HG03064 (cell line): ENCODE data around the gene SLC6A1.

ENCODE experiments used
- ATAC-seq: cut with Tn5 transposase; IDR thresholded peaks from one replicate; pipeline ENCODE4 v1.9.1; 2021; ENCODE audit warnings: low read depth; ENCODE audit not compliant: unreplicated experiment

SLC6A1 gene

GRCh38 chr3:10968401-10968800 lies 24.1 kb upstream of the SLC6A1 start:
- ATAC-seq: no peak

DNA sequence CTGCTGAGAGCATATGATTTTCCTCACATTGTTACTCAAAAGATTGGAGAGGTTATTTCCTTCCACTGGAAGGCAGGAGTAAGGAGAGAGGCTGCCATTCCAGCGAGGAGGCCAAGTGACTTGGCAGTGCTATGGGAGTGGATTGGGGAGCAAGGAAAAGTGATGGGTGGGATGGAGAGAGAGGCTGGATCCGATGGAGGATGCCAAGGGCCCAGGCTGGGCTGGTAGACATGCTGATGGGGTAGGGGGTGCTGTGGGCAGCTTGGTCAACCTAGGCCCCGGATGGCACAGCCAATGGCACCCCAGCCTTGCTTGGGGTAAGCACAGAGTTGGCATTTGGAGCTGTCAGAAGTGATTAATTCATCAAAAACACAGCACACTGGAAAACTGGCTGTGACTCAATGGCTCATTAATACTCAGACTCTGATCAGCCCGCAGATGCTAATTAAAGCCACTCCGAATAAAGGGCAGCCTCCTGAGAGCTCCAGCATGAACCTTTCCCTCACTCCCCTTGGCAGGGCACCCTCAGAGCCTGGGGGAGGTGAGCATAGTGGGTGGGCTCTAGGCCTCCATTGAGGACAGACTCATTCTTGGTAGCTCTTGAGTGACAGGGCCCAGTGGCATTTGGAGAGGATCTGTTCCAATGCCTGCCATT lies 22.1 kb upstream of the SLC6A1 start:
- ATAC-seq: no peak

DNA sequence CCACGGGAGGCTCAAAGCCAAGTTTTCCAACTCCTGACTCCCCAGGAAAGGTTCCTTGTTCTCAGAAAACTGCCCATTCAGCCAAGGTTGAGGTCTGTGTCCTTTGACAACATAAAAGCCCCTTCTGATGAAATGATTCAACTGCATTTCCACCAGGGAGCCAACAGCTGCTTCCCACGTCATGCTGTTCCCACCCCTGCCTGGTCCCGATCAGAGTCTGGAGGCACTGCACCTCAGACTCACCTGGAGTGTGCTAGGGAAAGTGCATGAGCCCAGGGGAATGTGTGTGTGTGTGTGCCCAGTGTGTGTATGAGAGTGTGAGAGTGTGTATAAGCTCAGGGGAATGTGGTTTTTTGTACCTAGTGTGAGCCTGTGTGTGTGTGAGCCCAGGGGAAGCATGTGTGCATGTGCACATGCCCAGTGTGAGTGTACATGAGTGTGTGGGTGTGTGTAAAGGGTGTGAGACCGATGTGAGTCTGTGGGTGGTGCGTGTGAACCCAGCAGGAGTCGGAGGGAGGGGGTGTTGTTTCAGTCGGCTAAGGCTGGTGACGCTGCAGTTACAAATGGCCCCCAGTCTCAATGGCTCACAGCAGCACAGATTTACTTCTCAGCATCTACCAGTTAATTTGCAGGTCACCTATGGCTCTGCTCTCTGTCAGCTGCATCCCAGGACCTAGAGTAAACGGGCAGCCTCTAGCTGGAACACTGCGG lies 20.3 kb upstream of the SLC6A1 start:
- no peak for ATAC-seq

- ATAC-seq: no peak
These were observed 19.4 kb upstream of the SLC6A1 start for GRCh38 chr3:10973046-10973595.

- ATAC-seq: no peak
These were observed 18.4 kb upstream of the SLC6A1 start for GRCh38 chr3:10974131-10974530.

DNA sequence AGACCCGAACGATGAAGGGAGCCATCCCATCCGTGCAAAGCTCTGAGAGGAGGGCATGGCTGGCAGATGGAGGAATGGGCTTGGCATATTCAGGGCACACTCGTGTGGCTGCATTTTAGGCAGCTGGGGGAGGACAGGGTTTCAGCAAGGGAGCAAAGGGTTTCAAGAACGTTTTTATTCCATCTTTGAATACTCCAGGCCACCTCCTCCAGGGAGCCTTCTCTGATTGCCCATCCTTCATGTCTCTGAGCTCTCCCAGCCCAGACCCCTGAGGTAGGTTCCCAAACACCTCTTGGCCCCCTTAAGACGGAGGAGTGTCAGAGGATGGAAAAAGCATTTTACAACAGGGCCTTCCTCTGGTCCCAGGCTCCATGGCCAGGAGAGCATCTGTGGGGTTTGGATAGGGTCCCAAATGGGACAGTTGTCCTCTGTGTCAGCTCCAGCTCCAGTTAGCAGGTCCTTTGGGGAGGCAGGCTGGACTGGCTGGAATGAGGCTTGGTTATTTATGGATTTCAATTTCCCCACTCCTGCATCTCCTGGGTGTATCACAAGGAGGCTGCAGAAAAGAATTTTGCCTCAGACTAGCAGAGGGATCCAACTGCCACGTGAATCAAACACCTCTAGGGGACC lies 17.7 kb upstream of the SLC6A1 start:
- ATAC-seq: no peak

GRCh38 chr3:10975695-10976234 lies 16.8 kb upstream of the SLC6A1 start:
- no peak for ATAC-seq

DNA sequence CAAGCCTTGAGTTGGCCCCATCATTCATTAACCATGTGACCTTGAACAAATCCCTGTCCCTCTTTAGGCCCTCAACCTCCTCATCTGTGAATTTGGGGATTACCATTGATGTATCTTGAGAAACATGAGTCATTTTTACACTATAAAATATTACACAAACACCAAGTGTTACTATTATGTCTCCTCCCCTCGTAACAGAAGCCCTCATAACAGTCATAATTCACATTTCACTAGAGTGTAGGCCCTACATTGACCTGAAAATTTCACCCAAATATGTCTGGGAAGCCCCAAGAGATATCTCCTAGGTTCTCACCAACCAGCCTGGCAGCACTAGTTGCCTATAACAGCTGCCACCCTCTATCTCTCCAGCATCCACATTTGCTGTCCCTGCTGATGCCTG lies 15.8 kb upstream of the SLC6A1 start:
- ATAC-seq: no peak

DNA sequence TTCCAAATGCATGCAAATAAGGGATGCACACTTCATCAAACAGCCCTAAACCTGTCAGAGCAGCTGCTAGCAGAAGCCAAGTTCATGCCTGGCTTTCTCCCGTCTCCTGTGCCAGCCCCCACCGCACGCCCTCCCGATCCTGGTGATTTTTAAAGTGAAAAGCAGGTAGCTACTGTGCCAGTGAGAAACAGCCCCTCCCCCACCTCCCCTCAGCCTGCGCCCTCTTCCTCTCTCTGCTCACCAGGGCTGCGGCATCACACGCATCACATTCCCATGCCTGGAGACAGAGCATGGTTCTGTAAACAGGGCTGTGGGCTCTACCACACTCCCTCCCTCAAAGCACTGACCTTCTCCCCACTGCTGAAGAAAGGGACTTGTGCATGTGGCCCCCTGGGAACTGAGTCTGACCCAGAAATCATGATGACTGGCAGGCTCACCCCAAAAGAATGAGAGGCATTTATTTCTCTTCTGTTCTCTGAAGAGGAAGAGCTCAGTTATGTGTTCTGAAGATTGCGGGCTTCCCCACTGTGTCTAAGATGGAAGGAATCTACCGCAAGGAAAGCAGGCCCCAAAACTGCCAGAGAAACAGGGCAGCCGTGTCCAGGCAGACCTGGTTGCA lies 14.5 kb upstream of the SLC6A1 start:
- no peak for ATAC-seq

DNA sequence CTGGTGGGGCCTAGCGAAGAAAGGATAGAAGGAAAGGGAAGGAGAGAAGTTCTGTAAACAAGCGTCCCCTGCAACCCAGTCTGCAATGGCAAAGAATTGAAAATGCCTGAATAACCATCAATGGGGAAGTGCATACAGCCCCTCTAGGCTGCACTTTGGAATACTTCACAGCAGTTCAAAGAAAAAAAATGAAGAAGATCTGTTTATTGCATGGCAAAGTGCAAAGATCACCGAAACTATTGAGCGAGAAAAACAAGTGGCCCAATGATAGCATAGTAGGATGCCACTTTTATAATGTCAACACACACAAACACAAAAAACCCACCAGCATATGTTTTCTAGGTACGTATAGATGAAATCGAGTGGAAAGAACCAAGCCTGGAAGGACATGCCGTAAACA lies 13.6 kb upstream of the SLC6A1 start:
- ATAC-seq: no peak

- ATAC-seq: no peak
These were observed 12.2 kb upstream of the SLC6A1 start for GRCh38 chr3:10980312-10980711.

GRCh38 chr3:10981031-10981430 lies 11.5 kb upstream of the SLC6A1 start:
- no peak for ATAC-seq

DNA sequence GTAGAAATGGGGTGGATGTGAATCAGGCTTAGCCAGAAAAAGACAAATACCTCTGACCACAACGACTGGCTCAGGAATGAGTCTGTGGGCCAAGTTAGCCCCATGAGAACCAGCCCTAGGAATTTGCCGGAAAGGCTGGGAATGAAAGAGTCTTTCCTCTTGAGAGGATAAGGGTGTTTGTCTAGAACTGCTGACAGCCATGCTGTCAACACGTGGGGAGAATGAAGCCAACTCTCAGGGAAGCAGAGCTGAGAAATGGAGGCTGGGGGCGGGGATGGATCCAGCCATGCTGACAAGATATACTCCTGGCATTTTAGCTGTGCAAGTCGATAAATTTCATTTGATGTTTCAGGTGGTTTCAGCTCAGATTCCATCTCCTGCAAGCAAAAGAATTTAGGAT lies 10.6 kb upstream of the SLC6A1 start:
- no peak for ATAC-seq

DNA sequence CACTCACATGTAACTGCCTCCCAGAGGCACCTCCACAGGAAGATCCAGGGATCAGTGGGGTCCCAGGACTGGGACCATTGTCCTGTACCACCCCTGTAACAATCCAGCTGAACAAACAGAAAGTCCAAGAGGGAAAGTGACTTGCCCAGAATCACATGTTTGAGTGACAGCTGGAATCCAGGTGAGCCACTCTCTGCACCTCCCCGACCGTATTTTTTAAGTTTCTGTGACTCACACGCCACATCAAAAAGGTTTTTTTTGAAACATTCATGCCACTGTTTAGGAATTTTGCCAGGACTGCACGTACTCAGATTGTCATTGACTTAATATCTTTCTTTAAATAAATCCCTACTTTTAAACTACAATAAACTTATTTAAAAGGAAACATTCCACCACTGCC lies 9.8 kb upstream of the SLC6A1 start:
- ATAC-seq: no peak

GRCh38 chr3:10983219-10983916 lies 9.2 kb upstream of the SLC6A1 start:
- no peak for ATAC-seq

GRCh38 chr3:10984371-10984896 lies 8.1 kb upstream of the SLC6A1 start:
- ATAC-seq: no peak

- ATAC-seq: no peak
These were observed 7.4 kb upstream of the SLC6A1 start for GRCh38 chr3:10985181-10985580.

DNA sequence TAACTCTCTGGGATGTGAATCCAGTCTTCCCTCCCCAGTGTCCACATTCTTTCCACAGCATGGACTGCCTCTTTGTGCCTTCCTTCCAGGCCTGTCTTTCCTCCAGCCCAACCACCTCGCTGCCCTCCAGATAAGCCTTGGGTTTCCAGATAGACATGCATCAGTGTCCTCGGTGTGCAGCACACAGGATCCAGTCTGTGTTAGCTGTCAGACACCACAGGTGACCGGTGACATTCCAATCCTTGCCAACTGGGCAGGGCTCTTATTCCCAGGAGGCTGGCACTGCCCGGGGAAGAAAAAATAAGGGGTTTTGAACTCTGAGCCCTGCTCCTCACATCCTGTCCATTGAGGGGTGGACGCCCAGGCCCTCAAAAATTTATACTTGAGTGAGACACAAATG lies 6.0 kb upstream of the SLC6A1 start:
- no peak for ATAC-seq

- no peak for ATAC-seq
These were observed 4.4 kb upstream of the SLC6A1 start for GRCh38 chr3:10988001-10988665.
